A673 (cell line): ENCODE measurements around the gene TMBIM6.

ENCODE experiments used
- CTCF ChIP-seq: fragments of 300-800, 200-600 bp; sonication (generic); conservative IDR thresholded peaks from 2 replicates; pipeline ENCODE4 v1.5.1; 2017; ENCODE audit warnings: low read depth, mild to moderate bottlenecking, antibody characterized with exemption, low read length, moderate library complexity, mixed read lengths
- EZH2 ChIP-seq: fragments of 200-600 bp; sonication (generic); IDR thresholded peaks from 2 replicates; pipeline ENCODE4 v1.6.1; 2017; ENCODE audit warnings: borderline replicate concordance, low read depth, mild to moderate bottlenecking, mixed read lengths, antibody characterized with exemption, low read length; ENCODE audit not compliant: poor library complexity, severe bottlenecking

- TF ChIP-seq EZH2 (no peak), CTCF (no peak)
These were observed 11.3 kb upstream of the TMBIM6 start for GRCh38 chr12:49730050-49730449.
